HG02870 (cell line): Measurements from ENCODE around the gene DNHD1.

Source experiments
- ATAC-seq: cut with Tn5 transposase; IDR thresholded peaks from one replicate; pipeline ENCODE4 v1.9.1; 2021; ENCODE audit warnings: mild to moderate bottlenecking, moderate library complexity; ENCODE audit not compliant: unreplicated experiment

DNHD1 gene

DNA sequence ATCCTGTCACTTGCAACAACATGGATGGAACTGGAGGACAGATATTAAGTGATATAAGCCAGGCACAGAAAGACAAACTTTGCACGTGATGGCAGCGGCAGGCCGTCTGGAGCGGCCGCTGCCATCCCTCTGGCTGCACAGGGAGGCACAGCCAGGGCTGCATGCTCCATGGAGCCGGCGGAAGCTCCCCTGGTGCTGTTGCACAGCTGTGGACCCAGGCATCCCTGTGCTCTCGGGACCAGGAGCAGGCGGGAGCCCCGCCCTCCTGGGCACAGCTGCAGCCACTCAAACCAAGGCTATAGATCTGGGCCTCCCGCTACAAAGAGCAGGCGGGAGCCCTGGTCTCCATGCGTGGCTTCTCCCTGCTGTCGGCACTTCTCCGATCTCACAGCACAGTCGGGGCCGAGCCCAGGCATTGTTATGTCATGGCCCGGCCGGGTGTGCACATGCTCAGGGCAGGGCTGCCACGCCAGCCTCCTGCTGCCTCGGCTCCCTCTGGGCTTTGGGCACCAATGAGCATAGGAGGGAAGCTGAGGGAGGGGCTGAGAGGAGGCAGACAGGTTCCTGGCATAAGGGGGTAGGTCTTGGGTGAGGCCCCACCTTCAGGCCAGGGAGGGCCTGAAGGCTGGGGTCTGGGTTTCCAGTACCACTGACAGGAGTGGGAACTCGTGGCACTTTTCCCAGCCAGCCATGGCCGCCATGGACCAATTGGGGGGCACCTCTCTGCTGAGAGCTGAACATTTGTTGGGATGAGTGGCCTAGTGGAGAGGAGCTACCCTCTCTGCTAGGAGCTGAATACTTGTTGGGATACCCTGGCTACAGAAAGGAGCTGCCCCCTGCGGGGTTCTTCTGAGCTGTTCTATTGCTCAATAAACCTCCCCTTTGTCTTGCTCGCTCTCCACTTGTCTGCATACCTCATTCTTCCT lies 89.6 kb downstream of the DNHD1 start:
- ATAC-seq, result no peak

DNA sequence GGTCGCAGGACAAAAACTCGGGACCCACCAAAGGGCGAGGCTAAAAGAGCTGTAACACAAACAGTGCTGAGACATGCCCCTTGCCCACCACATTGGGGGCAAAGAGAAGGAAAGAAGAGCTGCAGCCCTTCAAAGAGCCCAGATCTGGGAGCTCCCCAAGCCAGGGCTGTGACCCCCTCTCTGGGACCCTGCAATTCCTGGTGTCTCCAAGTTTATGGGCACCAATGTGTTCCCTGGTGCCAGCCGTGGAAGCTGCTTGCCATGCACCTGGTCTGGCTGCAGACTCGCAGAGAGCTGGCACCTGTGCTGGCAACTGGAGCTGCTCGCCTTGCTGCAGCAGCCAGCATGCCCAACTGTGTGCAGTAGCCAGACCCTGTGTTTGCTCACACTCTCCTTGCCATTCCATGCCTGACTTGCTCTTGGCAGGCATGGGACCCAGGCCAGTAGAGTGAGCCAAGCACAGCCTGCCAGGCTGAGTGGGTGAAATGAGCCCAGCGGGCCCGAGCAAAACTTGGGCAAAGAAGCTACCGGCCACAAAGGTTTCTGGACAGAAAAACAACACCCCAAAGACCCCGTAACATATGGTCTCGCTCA lies 90.4 kb downstream of the DNHD1 start:
- ATAC-seq, result no peak

DNA sequence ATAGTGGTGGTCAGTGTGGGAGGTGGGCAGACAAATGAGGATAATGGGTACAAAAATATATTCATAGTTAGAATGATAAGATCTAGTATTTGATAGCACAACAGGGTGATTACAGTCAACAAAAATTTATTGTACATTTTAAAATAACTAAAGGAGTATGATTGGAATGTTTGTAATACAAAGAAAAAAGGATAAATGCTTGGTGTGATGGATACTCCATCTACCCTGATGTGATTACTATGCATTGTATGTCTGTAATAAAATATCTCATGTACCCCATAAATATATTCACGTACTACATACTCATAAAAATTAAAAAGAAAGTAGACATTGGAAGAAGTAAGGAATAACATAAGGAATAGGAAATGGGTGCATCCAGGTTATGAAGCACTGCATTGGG lies 90.9 kb downstream of the DNHD1 start:
- ATAC-seq, result no peak

DNA sequence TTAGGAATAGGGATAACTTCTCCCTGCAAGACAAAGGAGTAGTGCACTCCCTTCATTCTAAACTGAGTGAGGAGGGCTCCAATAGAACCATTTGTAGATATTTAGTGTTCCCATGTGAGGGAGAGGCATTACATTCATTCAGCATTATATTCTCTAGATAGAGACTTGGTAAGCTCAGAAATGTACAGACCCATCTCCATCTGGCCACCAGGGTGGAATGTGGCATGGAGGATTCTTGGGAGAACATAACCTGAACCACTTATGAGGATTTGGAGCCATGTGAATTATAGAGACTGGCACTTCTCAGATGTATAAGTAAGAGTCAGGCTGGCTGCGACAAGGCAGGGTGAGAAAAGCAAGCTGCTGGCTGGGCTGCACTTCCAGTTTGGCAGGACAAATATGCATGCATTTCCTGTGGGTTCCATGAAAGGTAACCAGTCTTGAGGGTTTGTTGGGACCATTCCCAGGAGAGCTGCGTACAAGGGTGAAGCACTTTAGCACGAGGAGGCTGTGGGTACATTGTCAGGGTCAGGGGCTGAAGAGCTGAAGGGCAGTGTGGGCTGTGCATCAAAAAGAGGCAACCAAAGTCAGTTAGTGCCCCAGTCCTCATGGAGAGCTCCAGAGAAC lies 97.2 kb downstream of the DNHD1 start:
- ATAC-seq, result no peak

DNA sequence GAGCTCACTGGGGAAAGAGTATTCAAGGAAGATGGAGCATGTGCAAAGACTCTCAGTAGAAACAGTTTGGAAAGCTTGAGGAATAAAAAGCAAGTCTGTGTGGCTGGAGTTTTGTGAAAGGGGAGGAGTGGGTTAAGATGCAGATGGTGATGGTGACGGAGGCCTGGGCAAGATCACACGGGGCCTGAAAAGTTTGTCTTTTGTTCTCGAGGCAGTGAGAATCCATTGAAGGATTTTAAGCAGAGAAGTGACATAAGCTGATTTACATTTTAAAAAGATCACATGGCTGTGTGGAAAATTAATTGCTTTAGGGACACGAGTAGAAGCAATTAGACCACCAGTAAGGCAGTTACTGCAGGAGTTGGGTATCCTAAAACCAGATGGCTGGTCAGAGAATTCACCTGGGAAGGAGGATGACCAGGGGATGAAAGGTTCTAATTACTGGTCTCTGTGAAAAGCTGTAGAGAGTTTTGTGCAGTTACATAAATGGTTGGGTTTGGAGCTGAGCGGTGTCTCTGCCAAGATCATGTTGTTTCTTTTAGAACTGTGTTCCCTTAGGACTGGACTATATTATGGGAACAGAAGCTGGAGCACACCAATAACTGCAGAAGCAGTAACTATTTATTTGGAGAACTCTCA lies 99.3 kb downstream of the DNHD1 start:
- ATAC-seq, result no peak

DNA sequence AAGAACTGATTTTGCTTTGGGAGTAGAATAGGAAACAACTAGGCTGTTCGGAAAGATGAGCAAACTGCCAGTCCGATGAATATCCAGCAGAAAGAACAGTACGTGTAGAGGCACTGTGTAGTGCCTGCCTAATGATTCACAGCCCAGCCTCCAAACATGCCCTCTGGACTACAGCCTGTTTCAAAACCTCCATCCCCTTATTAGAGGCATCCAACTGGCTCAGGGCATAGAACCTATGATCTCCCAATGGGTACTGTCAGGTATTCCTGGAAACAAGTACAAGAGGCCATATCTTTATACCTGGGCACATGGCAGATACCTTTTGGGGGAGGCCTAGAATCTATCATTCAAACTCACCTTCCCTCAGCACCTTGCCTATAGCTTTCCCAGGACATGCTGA lies 101.5 kb downstream of the DNHD1 start:
- ATAC-seq, result no peak

DNA sequence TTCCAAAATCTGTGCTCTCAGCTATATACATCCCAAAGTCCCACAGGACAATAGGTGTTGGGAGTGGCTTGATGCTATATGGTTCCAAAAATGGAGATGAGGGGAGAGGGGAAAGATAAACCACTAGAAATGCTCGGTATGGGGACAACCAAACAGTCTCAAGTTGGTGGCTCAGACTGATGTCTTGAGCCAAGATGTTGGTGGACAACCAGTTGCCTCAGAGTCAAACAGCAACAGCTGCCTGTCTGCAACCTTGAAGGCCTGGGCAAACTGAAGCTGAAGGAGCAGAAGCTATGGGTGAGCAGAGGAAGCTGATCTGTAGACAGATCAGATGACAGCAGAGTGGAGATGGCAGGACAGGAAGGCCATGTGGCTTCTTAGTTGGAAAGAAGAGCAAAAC lies 102.4 kb downstream of the DNHD1 start:
- ATAC-seq, result no peak

DNA sequence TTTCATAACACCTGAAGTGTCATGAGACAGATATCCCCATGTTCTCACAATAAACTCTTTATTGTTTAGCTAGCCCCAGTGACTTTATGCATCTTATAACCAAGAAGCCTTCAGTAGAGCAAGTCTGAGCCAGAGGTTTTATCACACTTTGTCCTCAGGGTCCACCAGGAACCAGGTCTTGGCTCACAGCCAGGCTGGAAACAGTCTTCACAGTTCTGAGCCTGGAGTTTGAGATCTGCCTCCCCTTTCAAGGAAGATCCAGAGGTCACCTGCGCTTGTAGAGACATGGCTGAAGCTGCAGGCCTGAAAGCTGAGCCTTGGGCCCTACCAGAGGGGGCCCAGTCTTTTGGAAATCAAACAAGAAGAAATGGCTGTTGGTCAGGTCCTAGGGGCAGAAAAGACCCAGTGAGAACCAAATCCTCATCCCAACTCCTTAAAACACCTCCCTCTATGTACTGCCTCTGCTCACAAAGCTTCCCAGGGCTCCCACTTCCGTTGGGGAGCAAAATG lies 102.9 kb downstream of the DNHD1 start:
- no peak for ATAC-seq

DNA sequence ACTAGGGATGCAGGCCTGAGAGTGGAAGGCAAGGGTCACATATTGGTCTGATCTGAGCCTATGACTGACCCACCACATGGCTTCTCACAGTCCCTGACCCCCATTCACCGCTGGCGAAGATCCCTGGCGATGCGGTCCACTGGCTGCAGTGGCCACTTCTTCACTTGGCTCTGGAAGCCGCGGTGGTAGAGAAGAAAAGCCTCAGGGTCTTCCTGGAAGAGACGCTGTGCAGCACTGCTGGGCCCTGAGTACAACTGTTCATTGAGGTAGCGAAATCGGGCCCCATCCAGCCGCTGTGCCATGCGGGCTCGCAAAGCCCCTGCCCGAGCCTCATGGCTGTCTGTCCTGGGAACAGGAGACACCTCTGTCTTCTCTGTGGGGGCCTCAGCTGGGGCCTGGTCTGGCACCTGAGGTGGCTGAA lies 104.0 kb downstream of the DNHD1 start:
- ATAC-seq, result no peak

DNA sequence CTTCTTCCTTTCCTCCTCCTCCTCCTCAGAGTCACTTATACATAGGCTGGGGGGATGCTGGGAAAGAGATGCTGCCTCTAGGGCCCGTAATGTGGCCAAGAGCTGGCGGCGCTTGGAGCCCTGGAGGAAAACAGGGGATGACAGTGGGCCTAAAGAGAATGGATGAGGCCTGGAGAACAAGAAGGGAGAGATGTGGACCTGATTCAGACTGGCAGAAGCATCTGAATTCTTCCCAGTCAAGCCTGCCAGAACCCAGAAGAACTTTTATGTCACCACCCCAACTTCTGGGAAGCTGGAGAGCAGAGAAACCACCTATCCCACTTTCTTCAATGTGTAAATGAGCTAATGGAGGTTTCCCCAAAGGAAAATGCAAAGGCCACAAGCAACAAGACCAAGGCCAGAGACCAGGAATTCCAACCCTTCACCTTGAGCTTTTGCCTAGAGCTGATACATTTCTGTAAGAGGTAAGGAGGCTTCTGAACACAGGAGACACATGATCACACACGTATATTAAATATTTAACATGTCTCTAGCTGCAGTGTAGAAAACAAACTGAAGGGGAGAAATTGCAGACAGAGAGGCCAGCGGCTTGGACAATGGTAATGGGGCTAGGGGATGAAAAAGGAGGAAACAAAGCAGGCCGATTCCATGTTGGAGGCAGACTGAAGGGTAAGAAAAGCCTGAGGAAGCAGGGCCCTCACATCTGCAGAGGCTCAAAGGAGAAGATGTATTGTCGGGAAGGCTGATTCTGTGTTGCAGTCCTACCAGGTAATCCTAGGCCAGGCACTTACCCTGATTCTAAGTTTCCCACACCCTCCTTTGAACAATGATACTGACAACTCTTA lies 105.2 kb downstream of the DNHD1 start:
- no peak for ATAC-seq

DNA sequence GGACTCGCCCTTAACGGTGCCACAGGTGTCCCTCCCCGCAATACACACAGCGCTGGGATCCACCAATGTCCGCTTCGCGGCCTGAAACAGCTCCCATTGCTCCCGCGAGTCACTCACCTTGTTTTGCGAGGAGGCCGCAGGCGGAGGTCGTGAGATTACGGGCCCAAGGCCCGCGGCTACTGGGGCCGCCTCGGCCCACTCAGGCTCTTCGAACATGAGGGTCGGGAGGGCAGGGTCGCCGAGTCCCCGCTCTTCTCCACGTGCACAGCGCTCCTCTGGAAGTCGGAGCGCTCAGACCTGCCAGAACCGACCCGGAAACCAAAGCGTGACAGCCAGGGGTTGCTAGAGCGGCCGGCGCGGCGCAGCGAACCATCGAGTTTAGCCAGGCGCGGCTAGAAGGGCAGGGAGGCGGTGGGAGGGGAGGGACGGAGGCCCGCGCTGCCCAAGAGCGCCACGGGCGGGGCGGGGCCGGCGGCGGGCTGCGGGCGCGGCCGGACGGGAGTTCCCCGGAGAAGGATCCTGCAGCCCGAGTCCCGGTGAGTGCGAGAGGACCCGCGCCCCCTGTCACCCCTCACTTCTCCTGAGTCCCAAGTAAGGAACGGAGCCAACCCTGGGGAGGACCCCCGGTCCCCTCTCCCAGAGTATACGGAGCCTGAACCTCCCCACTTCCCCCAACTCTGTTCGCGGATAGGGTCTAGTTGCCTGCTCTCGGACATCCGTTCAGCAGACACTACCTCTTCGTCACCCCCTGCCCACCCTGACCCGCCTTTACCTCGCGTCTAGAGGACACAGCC lies 106.4 kb downstream of the DNHD1 start, which contains the start of the genes ILK and RRP8:
Gene ILK (plus strand): TSS at position 488 of the 794 bp plus-strand sequence. CDS start 498 bp downstream, outside the sequence.
Gene RRP8 (minus strand): TSS at position 330 of the 794 bp plus-strand sequence. CDS start 114 bp downstream, at position 216.
- ATAC-seq, result peak; percentile 67

DNA sequence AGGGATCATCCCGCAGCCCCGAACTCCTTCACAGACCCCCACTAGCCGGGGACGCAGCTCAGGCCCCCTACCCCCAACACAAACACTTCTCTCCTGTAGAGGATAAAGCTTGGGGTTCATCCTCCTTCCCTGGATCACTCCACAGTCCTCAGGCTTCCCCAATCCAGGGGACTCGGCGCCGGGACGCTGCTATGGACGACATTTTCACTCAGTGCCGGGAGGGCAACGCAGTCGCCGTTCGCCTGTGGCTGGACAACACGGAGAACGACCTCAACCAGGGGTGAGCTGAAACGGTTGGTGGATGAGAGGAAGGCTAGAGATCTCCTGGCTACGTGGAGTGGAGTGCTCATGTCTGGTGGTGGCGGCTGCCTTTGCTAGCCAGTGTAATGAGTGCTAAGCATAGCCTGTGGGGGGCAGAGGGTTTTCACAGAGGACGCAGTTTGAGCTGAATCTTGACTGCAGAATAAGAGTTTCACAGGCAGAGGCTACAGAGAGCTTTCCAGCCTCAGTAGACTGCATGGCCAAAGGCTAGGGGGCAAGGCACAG lies 107.1 kb downstream of the DNHD1 start:
- peak; percentile 39 for ATAC-seq

DNA sequence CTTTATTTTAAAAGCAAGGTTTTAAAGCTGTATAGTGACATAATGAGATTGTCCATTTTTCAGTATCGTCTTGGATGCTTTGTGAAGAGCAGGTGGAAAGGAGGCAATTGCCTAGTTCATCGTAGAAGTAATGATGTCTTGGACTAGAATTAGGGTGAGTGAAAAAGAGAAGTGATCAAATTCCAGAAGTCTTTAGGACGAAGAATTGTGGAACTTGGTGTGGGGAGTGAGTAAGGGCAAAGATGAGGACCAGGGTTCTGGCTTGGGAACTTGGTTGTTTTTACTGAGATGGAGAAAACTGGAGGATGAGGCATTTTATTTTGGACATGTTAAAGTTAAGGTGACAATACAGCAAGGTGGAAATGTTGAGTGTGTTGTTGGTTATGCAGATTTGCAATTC lies 107.7 kb downstream of the DNHD1 start:
- no peak for ATAC-seq

DNA sequence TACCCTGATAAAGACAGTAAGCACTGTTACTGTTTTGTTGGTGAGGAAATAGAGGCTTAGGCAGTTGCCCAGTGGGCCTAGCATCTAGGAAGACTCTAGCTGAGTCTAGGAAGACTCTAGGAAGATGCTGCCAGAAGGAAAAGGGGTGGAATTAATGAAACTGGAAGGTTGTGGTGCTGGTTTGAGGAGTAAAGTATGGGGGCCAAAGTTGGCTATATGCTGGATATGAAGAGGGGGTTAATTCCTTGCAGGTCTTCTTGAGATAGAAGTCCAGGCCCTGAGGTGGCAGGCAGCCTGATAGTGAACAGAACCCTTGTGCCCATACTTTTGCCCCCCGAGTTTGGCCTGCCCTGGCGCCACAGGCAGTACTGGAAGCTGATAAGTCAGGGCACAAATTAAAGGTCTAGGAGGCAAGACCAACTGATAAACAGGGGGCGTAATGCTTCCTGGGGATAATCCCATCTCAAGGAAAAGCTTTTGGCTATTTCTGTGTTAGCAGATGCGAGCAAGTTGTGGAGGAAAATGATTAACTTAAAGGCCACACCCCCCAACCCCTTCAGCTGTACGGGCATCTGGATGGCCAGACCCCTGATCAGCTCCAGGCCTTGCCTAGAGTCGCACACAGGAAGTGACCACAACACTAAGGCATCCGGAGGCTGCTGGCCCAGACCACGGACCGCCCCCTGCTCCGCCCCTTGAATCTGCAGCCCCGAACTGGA lies 109.5 kb downstream of the DNHD1 start:
- peak; percentile 36 for ATAC-seq

DNA sequence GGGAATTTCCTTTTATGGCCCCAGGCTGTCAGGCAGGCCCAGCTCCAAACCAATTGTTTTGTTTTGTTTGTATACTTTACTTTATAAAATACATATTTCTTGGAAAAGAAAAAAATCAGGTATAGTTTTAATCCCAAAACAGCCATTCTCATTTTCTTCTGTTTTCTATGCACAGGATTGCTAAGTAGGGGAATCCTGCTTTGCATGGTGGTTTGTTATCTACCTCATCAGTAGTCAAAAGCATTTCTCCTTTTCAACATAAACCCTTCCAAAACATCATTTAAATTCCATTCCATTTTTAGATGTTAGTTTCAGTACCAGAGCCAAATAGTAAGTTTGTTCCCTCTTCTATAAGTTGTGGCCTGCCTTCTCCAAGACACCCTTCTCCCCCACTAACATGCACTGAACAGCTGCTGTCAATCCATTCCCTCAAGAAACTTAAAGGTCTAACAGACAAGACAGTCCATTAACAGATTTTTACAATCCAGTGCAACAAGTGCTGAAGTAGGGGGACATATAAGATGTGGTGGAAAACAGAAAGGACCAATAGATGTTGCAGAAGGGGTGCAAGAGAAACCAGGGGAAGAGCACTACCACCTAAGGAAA lies 110.2 kb downstream of the DNHD1 start:
- ATAC-seq, result no peak

DNA sequence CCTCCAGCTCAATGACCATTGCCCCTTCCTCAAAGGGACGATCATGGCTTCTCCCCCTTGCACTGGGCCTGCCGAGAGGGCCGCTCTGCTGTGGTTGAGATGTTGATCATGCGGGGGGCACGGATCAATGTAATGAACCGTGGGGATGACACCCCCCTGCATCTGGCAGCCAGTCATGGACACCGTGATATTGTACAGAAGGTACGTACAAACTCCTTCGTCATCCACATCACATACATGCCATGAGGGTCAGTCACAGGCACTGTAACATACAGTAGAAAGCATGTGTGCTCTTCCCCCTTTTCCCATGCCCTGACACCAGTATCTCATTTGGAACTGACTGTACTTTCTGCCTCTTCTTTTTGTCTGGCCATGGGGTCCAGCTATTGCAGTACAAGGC lies 110.9 kb downstream of the DNHD1 start:
- ATAC-seq, result no peak

DNA sequence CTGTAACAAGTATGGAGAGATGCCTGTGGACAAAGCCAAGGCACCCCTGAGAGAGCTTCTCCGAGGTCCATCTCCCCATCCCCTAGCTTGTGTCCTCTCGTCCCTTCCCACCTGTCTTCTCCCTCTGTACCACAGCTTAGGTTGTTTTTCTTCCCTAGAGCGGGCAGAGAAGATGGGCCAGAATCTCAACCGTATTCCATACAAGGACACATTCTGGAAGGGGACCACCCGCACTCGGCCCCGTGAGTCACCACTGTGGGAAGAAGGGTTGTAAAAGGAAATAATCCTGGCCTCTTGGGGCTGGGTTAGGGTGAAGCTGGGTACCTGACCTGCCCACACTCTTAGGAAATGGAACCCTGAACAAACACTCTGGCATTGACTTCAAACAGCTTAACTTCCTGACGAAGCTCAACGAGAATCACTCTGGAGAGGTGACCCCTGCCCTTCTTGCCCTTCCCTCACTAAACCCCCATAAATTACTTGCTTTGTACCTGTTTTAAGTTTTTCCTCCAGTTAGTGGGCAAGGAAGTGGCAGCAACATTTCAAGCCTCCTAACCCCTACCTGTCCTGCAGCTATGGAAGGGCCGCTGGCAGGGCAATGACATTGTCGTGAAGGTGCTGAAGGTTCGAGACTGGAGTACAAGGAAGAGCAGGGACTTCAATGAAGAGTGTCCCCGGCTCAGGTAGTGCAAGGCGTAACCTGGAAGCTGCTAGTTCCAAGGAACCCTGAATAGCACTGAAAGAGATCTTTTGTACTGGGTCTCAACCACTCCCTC lies 111.8 kb downstream of the DNHD1 start:
- no peak for ATAC-seq
